Trophoblast cell (in vitro differentiated cells and primary cell): ENCODE data around the gene CENPT.

Experiments
- DNase-seq, 2 donors: peaks; one replicate each; pipeline ENCODE4 v3.0.0-alpha.2; 2016
- H2AFZ ChIP-seq: 2 replicates; pipeline ENCODE4 v1.6.1; 2013; ENCODE audit warnings: low read length, moderate library complexity, mild to moderate bottlenecking; ENCODE audit not compliant: insufficient read depth, poor library complexity
- H2AK5ac ChIP-seq: 2 replicates; pipeline ENCODE4 v1.6.1; 2013; ENCODE audit warnings: mild to moderate bottlenecking, low read length
- H2BK120ac ChIP-seq: 2 replicates; pipeline ENCODE4 v1.6.1; 2013; ENCODE audit warnings: low read length, mild to moderate bottlenecking, moderate library complexity; ENCODE audit not compliant: insufficient read depth, poor library complexity
- H2BK12ac ChIP-seq: 2 replicates; pipeline ENCODE4 v1.6.1; 2013; ENCODE audit warnings: mild to moderate bottlenecking, low read length, moderate library complexity
- H2BK5ac ChIP-seq: 2 replicates; pipeline ENCODE4 v1.6.1; 2013; ENCODE audit warnings: low read length, low read depth, moderate library complexity, mild to moderate bottlenecking; ENCODE audit not compliant: poor library complexity
- H3K14ac ChIP-seq: 2 replicates; pipeline ENCODE4 v1.6.1; 2013; ENCODE audit warnings: mild to moderate bottlenecking, low read length
- H3K18ac ChIP-seq: 2 replicates; pipeline ENCODE4 v1.6.1; 2013; ENCODE audit warnings: mild to moderate bottlenecking, low read length
- H3K23ac ChIP-seq: 2 replicates; pipeline ENCODE4 v1.6.1; 2013; ENCODE audit warnings: low read length
- H3K27ac ChIP-seq: 2 replicates; pipeline ENCODE4 v1.5.1; 2013; ENCODE audit warnings: low read depth, mild to moderate bottlenecking, inconsistent platforms, low read length, moderate library complexity
- H3K27me3 ChIP-seq: 2 replicates; pipeline ENCODE4 v1.6.1; 2013; ENCODE audit warnings: inconsistent platforms, mild to moderate bottlenecking, low read length, moderate library complexity; ENCODE audit not compliant: insufficient read depth
- H3K36me3 ChIP-seq, 2 experiments: 1 replicate in 1 of 2; 2 replicates in 1 of 2; pipeline ENCODE4 v1.6.1; 2013; ENCODE audit warnings: low read length in 2 of 2, mild to moderate bottlenecking in 2 of 2, moderate library complexity in 1 of 2; ENCODE audit not compliant: insufficient read depth in 2 of 2, control insufficient read depth in 1 of 2
- H3K4ac ChIP-seq: 2 replicates; pipeline ENCODE4 v1.6.1; 2013; ENCODE audit warnings: low read depth, mild to moderate bottlenecking, low read length, moderate library complexity
- H3K4me1 ChIP-seq, 2 experiments: 1 replicate in 1 of 2; 2 replicates in 1 of 2; pipeline ENCODE4 v1.6.1; 2013; ENCODE audit warnings: low read length in 2 of 2, mild to moderate bottlenecking in 2 of 2, moderate library complexity in 1 of 2; ENCODE audit not compliant: insufficient read depth in 2 of 2, control insufficient read depth in 1 of 2
- H3K4me2 ChIP-seq: 2 replicates; pipeline ENCODE4 v1.6.1; 2013; ENCODE audit warnings: inconsistent platforms, mild to moderate bottlenecking, low read length, moderate library complexity
- H3K4me3 ChIP-seq: 2 replicates; pipeline ENCODE4 v1.5.1; 2013; ENCODE audit warnings: mild to moderate bottlenecking, low read depth, low read length, inconsistent platforms
- H3K79me1 ChIP-seq: one replicate; pipeline ENCODE4 v1.6.1; 2013; ENCODE audit warnings: low read length
- H3K79me2 ChIP-seq: 2 replicates; pipeline ENCODE4 v1.6.1; 2013; ENCODE audit warnings: low read length, mild to moderate bottlenecking; ENCODE audit not compliant: control insufficient read depth, insufficient read depth, poor library complexity
- H3K9ac ChIP-seq: 2 replicates; pipeline ENCODE4 v1.6.1; 2013; ENCODE audit warnings: mild to moderate bottlenecking, low read length
- H3K9me3 ChIP-seq: 2 replicates; pipeline ENCODE4 v1.6.1; 2013; ENCODE audit warnings: low read depth, mild to moderate bottlenecking, control low read depth, inconsistent platforms, low read length; ENCODE audit not compliant: insufficient read depth
- H4K12ac ChIP-seq: 2 replicates; pipeline ENCODE4 v1.6.1; 2013; ENCODE audit warnings: low read depth, mild to moderate bottlenecking, low read length, moderate library complexity
- H4K8ac ChIP-seq: 2 replicates; pipeline ENCODE4 v1.6.1; 2013; ENCODE audit warnings: low read depth, mild to moderate bottlenecking, low read length, moderate library complexity
- H4K91ac ChIP-seq: one replicate; pipeline ENCODE4 v1.6.1; 2013; ENCODE audit warnings: low read depth, mild to moderate bottlenecking, low read length, moderate library complexity
- WGBS: extraction: QIAGEN DNeasy Blood & Tissue Kit; methylation state at CpG from one replicate; pipeline ENCODE4 v1.1.7; 2013; ENCODE audit warnings: missing lambda C conversion rate; ENCODE audit not compliant: insufficient read length, insufficient coverage; ENCODE audit errors: extremely low coverage; 5-methylcytosine and 5-hydroxymethylcytosine counted together

CENPT gene

DNA sequence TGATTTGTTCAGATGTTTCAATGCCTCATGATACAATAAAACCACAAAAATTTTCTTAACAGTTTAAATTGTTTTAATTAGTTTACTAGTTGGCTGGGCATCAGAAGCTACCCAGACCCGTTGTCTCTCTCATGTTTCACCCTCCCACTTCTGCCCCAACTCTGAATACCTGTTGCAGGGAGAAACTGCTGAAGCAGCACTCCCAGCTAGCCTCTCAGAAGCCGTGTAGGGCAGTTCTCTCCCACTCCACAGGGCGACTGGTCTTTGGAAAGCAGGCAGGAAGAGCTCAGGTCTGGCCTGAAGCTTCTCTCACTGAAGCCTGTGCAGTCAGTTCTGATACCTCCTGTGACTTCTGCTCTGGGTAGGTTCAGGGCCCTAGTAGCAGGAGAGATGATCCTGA is 23.8 kb upstream of the CENPT start:
- Histone ChIP-seq H3K36me3 (peaks cover 44 to 61% of the 10 kb centered on the region in 2 experiments), H3K9ac (no peak overlapping the region), H3K23ac (no peak overlapping the region), H3K4ac (no peak overlapping the region), H2BK5ac (no peak overlapping the region), H3K27me3 (no peaks in the 10 kb centered on the region), H3K79me1 (peaks cover 4% of the 10 kb centered on the region), H4K12ac (no peak overlapping the region), H3K79me2 (peaks cover 12% of the 10 kb centered on the region), H2AK5ac (no peak overlapping the region), H2BK12ac (no peak overlapping the region), H3K4me2 (no peak overlapping the region), H3K4me1 (peaks cover 3 to 8% of the 10 kb centered on the region in 2 experiments), H3K9me3 (no peaks in the 10 kb centered on the region), H3K4me3 (no peak overlapping the region), H2AFZ (no peak overlapping the region), H3K14ac (no peak overlapping the region), H3K18ac (no peak overlapping the region), H4K8ac (no peak overlapping the region), H4K91ac (no peak overlapping the region), H3K27ac (no peak overlapping the region), H2BK120ac (no peak overlapping the region)
- no CpG with 5 or more reads among the region's 3 CpGs for WGBS
- no peak for DNase-seq

DNA sequence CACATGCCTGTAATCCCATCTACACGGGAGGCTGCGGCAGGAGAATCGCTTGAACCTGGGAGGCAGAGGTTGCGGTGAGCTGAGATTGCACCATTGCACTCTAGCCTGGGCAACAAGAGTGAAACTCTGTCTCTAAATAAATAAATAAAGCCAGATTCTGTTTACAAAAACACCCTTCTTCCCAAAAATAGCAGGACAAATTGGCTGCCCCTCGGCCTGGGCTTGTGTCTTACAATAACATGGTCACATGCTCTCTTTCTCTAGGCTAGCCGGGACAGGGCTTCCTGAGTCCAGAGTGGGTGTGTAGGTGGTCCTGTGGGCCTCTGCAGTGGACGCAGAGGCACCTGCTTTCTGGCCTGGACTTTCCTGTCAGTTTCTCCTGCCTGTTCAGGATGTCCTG is 22.2 kb upstream of the CENPT start:
- H3K4me2 ChIP-seq, result no peak overlapping the region
- WGBS, result no CpG with 5 or more reads among the region's 7 CpGs

DNA sequence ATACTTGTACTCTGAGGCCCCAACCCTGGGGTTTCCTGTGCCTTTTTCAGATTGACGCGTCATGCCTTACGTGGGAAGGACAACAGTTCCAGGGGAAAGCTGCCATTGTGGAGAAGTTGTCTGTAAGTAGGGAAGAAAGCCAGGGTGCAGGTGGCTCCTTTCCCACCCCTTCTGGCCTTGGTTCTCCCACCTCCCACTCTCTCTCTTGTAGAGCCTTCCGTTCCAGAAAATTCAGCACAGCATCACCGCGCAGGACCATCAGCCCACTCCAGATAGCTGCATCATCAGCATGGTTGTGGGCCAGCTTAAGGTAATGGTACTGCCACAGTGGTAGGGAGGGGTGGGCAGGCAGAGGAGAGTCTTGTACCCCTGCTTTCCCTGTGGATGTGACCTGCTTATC is 20.8 kb upstream of the CENPT start:
- WGBS, result no CpG with 5 or more reads among the region's 6 CpGs
- no peak overlapping the region for H2AK5ac ChIP-seq
- H2AFZ ChIP-seq, result no peak overlapping the region
- H3K4me3 ChIP-seq, result no peak overlapping the region
- no peaks in the 10 kb centered on the region for H3K9me3 ChIP-seq
- no peaks in the 10 kb centered on the region for H3K4me1 ChIP-seq
- no peak overlapping the region for H3K23ac ChIP-seq
- no peak overlapping the region for H2BK12ac ChIP-seq
- H3K4me2 ChIP-seq, result no peak overlapping the region
- no peak overlapping the region for H3K27ac ChIP-seq
- no peak overlapping the region for H4K12ac ChIP-seq
- no peaks in the 10 kb centered on the region for H3K27me3 ChIP-seq
- no peak overlapping the region for H3K14ac ChIP-seq
- H3K36me3 ChIP-seq, result peaks cover 58 to 77% of the 10 kb centered on the region in 2 experiments
- no peak for DNase-seq
- H3K79me2 ChIP-seq, result peaks cover 4% of the 10 kb centered on the region
- H4K91ac ChIP-seq, result no peak overlapping the region
- no peak overlapping the region for H2BK5ac ChIP-seq
- H4K8ac ChIP-seq, result no peak overlapping the region
- no peak overlapping the region for H3K18ac ChIP-seq
- no peak overlapping the region for H2BK120ac ChIP-seq
- H3K9ac ChIP-seq, result peak overlapping the region; percentile 55
- H3K4ac ChIP-seq, result no peak overlapping the region
- H3K79me1 ChIP-seq, result peaks cover 4% of the 10 kb centered on the region

More for the DNA sequence above, 22.2 kb upstream of the CENPT start:
- Histone ChIP-seq H4K8ac (no peak overlapping the region), H2AK5ac (no peak overlapping the region), H4K91ac (no peak overlapping the region), H3K14ac (no peak overlapping the region), H3K18ac (no peak overlapping the region), H4K12ac (no peak overlapping the region), H3K23ac (no peak overlapping the region), H2BK120ac (no peak overlapping the region), H3K4me1 (peaks cover 3 to 8% of the 10 kb centered on the region in 2 experiments), H3K27ac (no peak overlapping the region), H3K4me3 (no peak overlapping the region), H3K36me3 (peaks cover 54 to 67% of the 10 kb centered on the region in 2 experiments), H3K79me2 (peaks cover 12% of the 10 kb centered on the region), H2BK12ac (no peak overlapping the region), H3K9ac (no peak overlapping the region), H3K79me1 (peaks cover 4% of the 10 kb centered on the region), H3K27me3 (no peaks in the 10 kb centered on the region), H2BK5ac (no peak overlapping the region), H3K9me3 (no peaks in the 10 kb centered on the region), H3K4ac (no peak overlapping the region), H2AFZ (no peak overlapping the region)
- no peak for DNase-seq

DNA sequence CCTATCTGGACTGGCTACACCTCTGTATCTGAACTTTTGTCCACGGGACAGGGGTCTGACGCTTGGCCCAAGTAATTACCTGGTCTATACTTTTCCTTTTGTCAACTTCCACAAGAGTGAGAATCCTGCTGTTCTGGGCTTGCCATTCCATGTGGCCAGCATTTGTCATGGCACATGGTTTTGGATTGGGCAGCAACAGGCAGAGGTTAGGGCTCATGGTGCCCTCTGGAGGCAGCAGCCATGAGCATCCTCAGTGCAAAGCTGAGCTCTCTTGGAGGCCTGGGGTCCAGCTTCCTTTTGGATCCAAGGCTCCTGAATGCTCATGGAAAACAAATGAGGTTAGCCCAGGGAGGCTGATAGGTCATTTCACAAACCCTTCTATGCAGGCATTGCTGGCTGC is 17.8 kb upstream of the CENPT start:
- no peak overlapping the region for H4K91ac ChIP-seq
- peaks cover 69 to 88% of the 10 kb centered on the region in 2 experiments for H3K36me3 ChIP-seq
- H3K23ac ChIP-seq, result no peak overlapping the region
- no peaks in the 10 kb centered on the region for H3K27me3 ChIP-seq
- no peak overlapping the region for H4K8ac ChIP-seq
- H2AK5ac ChIP-seq, result no peak overlapping the region
- H3K9ac ChIP-seq, result no peak overlapping the region
- H3K4me1 ChIP-seq, result peaks cover 4 to 8% of the 10 kb centered on the region in 2 experiments
- no peak overlapping the region for H3K4me3 ChIP-seq
- no peak overlapping the region for H2BK5ac ChIP-seq
- H2BK120ac ChIP-seq, result no peak overlapping the region
- peaks cover 9% of the 10 kb centered on the region for H3K79me2 ChIP-seq
- H3K9me3 ChIP-seq, result no peaks in the 10 kb centered on the region
- H3K79me1 ChIP-seq, result no peaks in the 10 kb centered on the region
- no CpG with 5 or more reads among the region's 2 CpGs for WGBS
- H2AFZ ChIP-seq, result no peak overlapping the region
- no peak overlapping the region for H2BK12ac ChIP-seq
- H4K12ac ChIP-seq, result no peak overlapping the region
- H3K27ac ChIP-seq, result no peak overlapping the region
- no peak overlapping the region for H3K14ac ChIP-seq
- no peak overlapping the region for H3K18ac ChIP-seq
- peak overlapping the region; percentile 35 for H3K4ac ChIP-seq
- H3K4me2 ChIP-seq, result no peak overlapping the region
- DNase-seq, result peak; percentile 22 to 54
